GM21528 (cell line): ENCODE measurements around the gene ATF4.

Experiments used
- ATAC-seq: cut with Tn5 transposase; IDR thresholded peaks from one replicate; pipeline ENCODE4 v1.9.1; 2021; ENCODE audit warnings: mild to moderate bottlenecking, moderate library complexity; ENCODE audit not compliant: unreplicated experiment, low FRiP score

ATF4 gene

GRCh38 chr22:39554151-39554550 lies 33.8 kb downstream of the ATF4 start:
- no peak for ATAC-seq

GRCh38 chr22:39556970-39557841 lies 36.8 kb downstream of the ATF4 start:
- ATAC-seq, result no peak

- ATAC-seq, result no peak
Measured at GRCh38 chr22:39558254-39558727, 37.9 kb downstream of the ATF4 start.

- ATAC-seq, result no peak
Measured at GRCh38 chr22:39558950-39559349, 38.6 kb downstream of the ATF4 start.

GRCh38 chr22:39559456-39560105 lies 39.2 kb downstream of the ATF4 start:
- no peak for ATAC-seq

- no peak for ATAC-seq
Measured at GRCh38 chr22:39560127-39560526, 39.8 kb downstream of the ATF4 start.

- no peak for ATAC-seq
Measured at GRCh38 chr22:39562839-39563489, 42.6 kb downstream of the ATF4 start.

- ATAC-seq, result no peak
Measured at GRCh38 chr22:39563571-39564428, 43.4 kb downstream of the ATF4 start.

GRCh38 chr22:39565414-39565944 lies 45.1 kb downstream of the ATF4 start:
- no peak for ATAC-seq

GRCh38 chr22:39567135-39567946 lies 47.0 kb downstream of the ATF4 start:
- no peak for ATAC-seq

GRCh38 chr22:39568278-39568981 lies 48.1 kb downstream of the ATF4 start:
- ATAC-seq, result no peak

- no peak for ATAC-seq
Measured at GRCh38 chr22:39569066-39569465, 48.7 kb downstream of the ATF4 start.

GRCh38 chr22:39570226-39570625 lies 49.9 kb downstream of the ATF4 start:
- ATAC-seq, result no peak

- ATAC-seq, result no peak
Measured at GRCh38 chr22:39570665-39571064, 50.3 kb downstream of the ATF4 start, which contains the start of gene CACNA1I. TSS of gene CACNA1I (plus strand) at chr22:39570753. CDS start at chr22:39570753, 0 bp downstream.

GRCh38 chr22:39571538-39571937 lies 51.2 kb downstream of the ATF4 start:
- no peak for ATAC-seq
